ENCODE results near the gene POLR3E. TPM values are rescaled to one million over a fixed set of nuclear protein-coding genes. Genes with fewer than 3 reads are reported as not detected.

Gene POLR3E
- total RNA-seq, 1 experiment from 2014 or later, result 46.3 TPM

Other genes starting within 250 kb of the POLR3E start
- 0.19 TPM in 1 of 2 replicates, not detected in the other for gene VWA3A, start 204.9 kb upstream of the POLR3E start, total RNA-seq (2014; rRNA removed; shearing (Covaris generic))
- not detected in 2 replicates for gene SDR42E2, start 134.9 kb upstream of the POLR3E start, total RNA-seq (2014; rRNA removed; shearing (Covaris generic))
- gene EEF2K, start 91.1 kb upstream of the POLR3E start, total RNA-seq (2014; rRNA removed; shearing (Covaris generic)), result 7.8 and 9.2 TPM in 2 replicates
- gene CDR2, start 77.2 kb downstream of the POLR3E start, total RNA-seq (2014; rRNA removed; shearing (Covaris generic)), result 34.2 and 34.6 TPM in 2 replicates
- 14.3 and 23.5 TPM in 2 replicates for gene NPIPB5, start 213.5 kb downstream of the POLR3E start, total RNA-seq (2014; rRNA removed; shearing (Covaris generic))

Data from A172 (cell line).